CD4-positive, alpha-beta memory T cell (primary cell): Measurements from ENCODE around the gene ZNF567. TPM values are rescaled to one million over a fixed set of nuclear protein-coding genes. Genes with fewer than 3 reads are reported as not detected.
"Not testable (repeated sequence)": the region's sequence is repeated elsewhere in the genome, so short reads cannot be mapped to it uniquely, and the experiment has no call there.

Experiments
- CTCF ChIA-PET: fragments of 350-600 bp; sonication (Branson Sonifier 250); formaldehyde crosslinking; loops from one replicate; lab custom pipeline; 2021; ENCODE audit warnings: inconsistent platforms; ENCODE audit not compliant: partially characterized antibody; lab: Charles Lee
- POLR2A ChIA-PET: fragments of 350-600 bp; sonication (Branson Sonifier 250); formaldehyde crosslinking; loops from one replicate; lab custom pipeline; 2021; ENCODE audit not compliant: partially characterized antibody; lab: Charles Lee
- DNase-seq, 5 donors: peaks; one replicate each; pipeline versions ENCODE4 v3.0.0 to v3.0.0-alpha.2; 2020 to 2022; ENCODE audit warnings: mixed read lengths in 1 of 5
- H3K27ac ChIP-seq: one replicate; pipeline ENCODE4 v1.7.0; 2013; ENCODE audit warnings: low read depth, low read length
- H3K27me3 ChIP-seq: 2 replicates; pipeline ENCODE4 v1.7.0; 2013; ENCODE audit warnings: mild to moderate bottlenecking, low read length, moderate library complexity; ENCODE audit not compliant: insufficient read depth
- H3K36me3 ChIP-seq: 2 replicates; pipeline ENCODE4 v1.7.0; 2013; ENCODE audit warnings: mild to moderate bottlenecking, low read length, moderate library complexity; ENCODE audit not compliant: insufficient read depth
- H3K4me1 ChIP-seq: 2 replicates; pipeline ENCODE4 v1.7.0; 2013; ENCODE audit warnings: mild to moderate bottlenecking, low read length, moderate library complexity; ENCODE audit not compliant: insufficient read depth
- H3K4me3 ChIP-seq, 2 donors: one replicate each; pipeline ENCODE4 v1.7.0; 2013; ENCODE audit warnings: low read length in 2 of 2, mild to moderate bottlenecking in 1 of 2
- H3K9me3 ChIP-seq, 2 donors: one replicate each; pipeline ENCODE4 v1.7.0; 2013; ENCODE audit warnings: low read length in 2 of 2, control low read depth in 1 of 2; ENCODE audit not compliant: control insufficient read depth in 1 of 2
- H3K27ac Mint-ChIP-seq, 7 donors: one replicate each; pipeline ENCODE4 v1.8.0; 2020 to 2021; ENCODE audit warnings: mixed read lengths in 7 of 7, mild to moderate bottlenecking in 6 of 7, inconsistent platforms in 3 of 7, moderate library complexity in 3 of 7
- H3K27me3 Mint-ChIP-seq, 2 donors: one replicate each; pipeline ENCODE4 v1.8.0; 2020 to 2021; ENCODE audit warnings: mixed read lengths in 2 of 2
- H3K36me3 Mint-ChIP-seq, 2 donors: one replicate each; pipeline ENCODE4 v1.8.0; 2020 to 2021; ENCODE audit warnings: mixed read lengths in 2 of 2, inconsistent platforms in 1 of 2, mild to moderate bottlenecking in 1 of 2
- H3K4me1 Mint-ChIP-seq, 4 donors: one replicate each; pipeline ENCODE4 v1.8.0; 2020 to 2021; ENCODE audit warnings: mixed read lengths in 4 of 4, mild to moderate bottlenecking in 1 of 4
- H3K4me3 Mint-ChIP-seq, 8 donors: one replicate each; pipeline ENCODE4 v1.8.0; 2020 to 2021; ENCODE audit warnings: mixed read lengths in 8 of 8, mild to moderate bottlenecking in 7 of 8, moderate library complexity in 6 of 8, inconsistent platforms in 3 of 8
- H3K9me3 Mint-ChIP-seq, 8 donors: one replicate each; pipeline ENCODE4 v1.8.0; 2020 to 2021; ENCODE audit warnings: mixed read lengths in 8 of 8, mild to moderate bottlenecking in 5 of 8, inconsistent platforms in 3 of 8, moderate library complexity in 1 of 8
- intact Hi-C: fragments of 100-400 bp; cut with micrococcal nuclease; formaldehyde crosslinking; loops from one replicate; pipeline ENCODE4 v1.15.1; 2023
- polyA plus RNA-seq, 2 donors: library from polyadenylated mRNA; unstranded; fragments of 300-500 nt; fragmentation: Illumina TruSeq; gene quantifications; one replicate each; pipeline ENCODE4 v1.2.3, GENCODE V29; 2021
- total RNA-seq, 2 experiments: library from RNA; stranded (reverse); gene quantifications; one replicate each; pipeline ENCODE4 v1.2.3, GENCODE V29; 2021

ZNF567 gene
- total and polyA plus RNA-seq, 4 experiments from 2014 or later = 7.0 to 19.8 (median 15.5) TPM

- H3K27ac Mint-ChIP-seq, DNase-seq, H3K27me3 ChIP-seq, intact Hi-C loops, H3K4me3 Mint-ChIP-seq, H3K4me1 ChIP-seq, H3K27me3 Mint-ChIP-seq, CTCF ChIA-PET, H3K4me1 Mint-ChIP-seq, POLR2A ChIA-PET, H3K27ac ChIP-seq: not testable (repeated sequence)
- Mint-ChIP-seq H3K9me3 (peaks cover 3 to 98% (median 89%) of the 10 kb centered on the region in 8 donors), H3K36me3 (peaks cover 74 to 79% of the 10 kb centered on the region in 2 donors)
- Histone ChIP-seq H3K9me3 (peaks cover 11 to 74% of the 10 kb centered on the region in 2 donors), H3K36me3 (peaks cover 14% of the 10 kb centered on the region), H3K4me3 (peak overlapping the region in 1 of 2 donors; percentile 9)
Observed at GRCh38 chr19:36749613-36750012, 62.2 kb downstream of the ZNF567 start.

GRCh38 chr19:36750066-36750691 is 62.8 kb downstream of the ZNF567 start:
- Mint-ChIP-seq H3K4me1 (no peaks in the 10 kb centered on the region), H3K27me3 (no peaks in the 10 kb centered on the region), H3K27ac (no peak overlapping the region), H3K9me3 (peaks cover 3 to 98% (median 89%) of the 10 kb centered on the region in 8 donors), H3K36me3 (peaks cover 77 to 80% of the 10 kb centered on the region in 2 donors), H3K4me3 (no peak overlapping the region)
- DNase-seq = no peak
- Histone ChIP-seq H3K4me1 (no peaks in the 10 kb centered on the region), H3K27ac (no peak overlapping the region), H3K4me3 (peak overlapping the region in 1 of 2 donors; percentile 9), H3K9me3 (peaks cover 11 to 79% of the 10 kb centered on the region in 2 donors), H3K36me3 (peaks cover 20% of the 10 kb centered on the region), H3K27me3 (no peaks in the 10 kb centered on the region)
- ChIA-PET POLR2A (no interaction called here), CTCF (no interaction called here)
- intact Hi-C loops = no loop called here

Other genes with a start within 250 kb of the ZNF567 start
- 10 to 100 TPM; 25.9 to 30.6 TPM for gene ZNF566, start 198.1 kb upstream of the ZNF567 start, total RNA-seq
- 10 to 100 TPM; 10.9 to 19.3 TPM for gene ZNF566, start 198.1 kb upstream of the ZNF567 start, polyA plus RNA-seq
- 10 to 100 TPM; 15.4 to 18.8 TPM for gene ZNF260, start 159.3 kb upstream of the ZNF567 start, total RNA-seq
- 10 to 100 TPM in 1 of 2 donors, 1 to 10 TPM in 1; 6.4 to 11.3 TPM for gene ZNF260, start 159.3 kb upstream of the ZNF567 start, polyA plus RNA-seq
- gene ZNF529, start 114.3 kb upstream of the ZNF567 start, total RNA-seq = 10 to 100 TPM; 32.8 to 33.5 TPM
- 1 to 10 TPM; 7.9 to 8.8 TPM for gene ZNF529, start 114.3 kb upstream of the ZNF567 start, polyA plus RNA-seq
- 10 to 100 TPM; 21.1 to 21.9 TPM for gene ZNF382, start 82.3 kb upstream of the ZNF567 start, total RNA-seq
- 10 to 100 TPM in 1 of 2 donors, 1 to 10 TPM in 1; 3.1 to 11.8 TPM for gene ZNF382, start 82.3 kb upstream of the ZNF567 start, polyA plus RNA-seq
- gene ZNF461, start 20.8 kb upstream of the ZNF567 start, total RNA-seq = 10 to 100 TPM; 17.5 to 17.6 TPM
- gene ZNF461, start 20.8 kb upstream of the ZNF567 start, polyA plus RNA-seq = 1 to 10 TPM; 3.1 to 8.0 TPM
- 1 to 10 TPM; 3.7 to 5.4 TPM for gene ZNF850, start 85.2 kb downstream of the ZNF567 start, total RNA-seq
- gene ZNF850, start 85.2 kb downstream of the ZNF567 start, polyA plus RNA-seq = 1 to 10 TPM in 1 of 2 donors, not detected in 1; 1.5 TPM
- 10 to 100 TPM; 12.4 to 13.4 TPM for gene ZNF790, start 150.8 kb downstream of the ZNF567 start, total RNA-seq
- 1 to 10 TPM; 5.1 to 6.6 TPM for gene ZNF790, start 150.8 kb downstream of the ZNF567 start, polyA plus RNA-seq
- 10 to 100 TPM; 17.6 to 18.0 TPM for gene ZNF345, start 163.3 kb downstream of the ZNF567 start, total RNA-seq
- 10 to 100 TPM in 1 of 2 donors, 1 to 10 TPM in 1; 7.9 to 10.0 TPM for gene ZNF345, start 163.3 kb downstream of the ZNF567 start, polyA plus RNA-seq
- 1 to 10 TPM; 8.5 to 9.8 TPM for gene ZNF829, start 228.7 kb downstream of the ZNF567 start, total RNA-seq
- gene ZNF829, start 228.7 kb downstream of the ZNF567 start, polyA plus RNA-seq = 1 to 10 TPM; 2.0 to 4.0 TPM
- 10 to 100 TPM; 18.8 to 20.3 TPM for gene ZNF568, start 228.7 kb downstream of the ZNF567 start, total RNA-seq
- gene ZNF568, start 228.7 kb downstream of the ZNF567 start, polyA plus RNA-seq = 10 to 100 TPM in 1 of 2 donors, 1 to 10 TPM in 1; 7.6 to 11.1 TPM